AML-193 (cell line): ENCODE data around the gene OR10A3.
A peak's percentile ranks its signal among the peaks of the same experiment; 100 is the strongest.

ENCODE experiments used
- DNase-seq, 2 experiments: peaks; one replicate each; lab custom pipeline; 2025; lab: John Stamatoyannopoulos, UW

OR10A3 gene

DNA sequence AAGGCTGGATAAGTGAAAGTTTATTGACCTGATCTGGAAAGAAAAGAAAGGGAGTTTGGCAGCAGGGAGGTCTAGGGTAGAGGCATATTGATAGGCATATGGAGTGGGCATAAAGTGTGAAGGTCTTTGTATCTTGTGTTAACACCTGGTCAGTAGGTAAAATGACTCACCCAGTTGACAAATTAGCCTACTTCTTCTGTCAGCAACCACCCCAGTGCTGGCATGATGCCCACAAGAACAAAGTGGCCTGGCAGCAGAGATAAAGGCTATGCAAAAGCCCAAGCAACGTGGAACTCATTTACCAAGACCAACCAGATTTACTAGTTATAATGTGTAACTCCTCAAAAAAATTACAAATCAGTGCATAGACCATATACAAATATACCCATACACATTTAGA lies 4.9 kb downstream of the OR10A3 start:
- no peak for DNase-seq

GRCh38 chr11:7931168-7931567 lies 10.3 kb downstream of the OR10A3 start, which contains the start of gene OR10A6:
Gene OR10A6, minus strand, starts transcription at chr11:7931268. Its CDS starts 2,606 bp downstream, at chr11:7928662.
- DNase-seq: no peak

- no peak for DNase-seq
Measured at GRCh38 chr11:7927635-7928034, 13.9 kb downstream of the OR10A3 start.

DNA sequence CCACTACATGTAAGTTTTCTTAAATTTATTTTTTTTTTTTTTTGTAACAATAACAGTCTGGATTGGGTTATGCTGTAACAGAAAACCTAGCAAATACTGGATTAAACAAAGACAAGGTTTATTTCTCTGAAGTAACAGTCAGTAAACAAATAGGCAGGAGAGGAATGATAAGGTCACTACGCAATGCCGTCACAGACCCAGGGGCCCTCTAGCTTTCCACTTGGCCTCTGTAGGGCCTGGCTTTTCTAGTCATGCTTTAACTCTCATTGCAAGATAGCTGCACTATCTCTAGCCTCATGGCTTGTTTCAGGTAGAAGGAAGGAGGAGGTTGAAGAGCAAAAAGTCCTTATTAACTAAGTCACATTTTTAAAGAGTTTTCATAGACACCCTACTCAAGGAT lies 17.0 kb downstream of the OR10A3 start:
- DNase-seq: no peak

DNA sequence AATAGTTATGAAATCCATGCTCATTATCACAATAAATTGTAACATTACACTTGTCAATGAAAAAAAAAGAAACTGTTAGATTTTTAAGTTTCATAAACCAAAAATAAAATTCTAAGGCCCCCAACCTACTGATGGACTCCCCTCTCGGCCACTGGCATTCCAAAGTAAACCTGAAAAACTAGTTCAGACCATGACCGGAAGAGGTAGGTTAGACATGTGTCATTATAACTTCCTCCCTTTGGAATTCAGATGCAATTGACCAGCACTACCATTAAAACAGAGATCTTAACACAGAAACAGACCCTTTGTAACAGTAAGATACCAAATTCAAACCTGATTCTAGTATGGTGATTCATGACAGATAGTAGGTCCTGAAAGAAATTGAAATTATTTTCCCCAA lies 23.4 kb downstream of the OR10A3 start:
- no peak for DNase-seq

- DNase-seq: no peak
Measured at GRCh38 chr11:7911011-7911410, 30.5 kb downstream of the OR10A3 start.

DNA sequence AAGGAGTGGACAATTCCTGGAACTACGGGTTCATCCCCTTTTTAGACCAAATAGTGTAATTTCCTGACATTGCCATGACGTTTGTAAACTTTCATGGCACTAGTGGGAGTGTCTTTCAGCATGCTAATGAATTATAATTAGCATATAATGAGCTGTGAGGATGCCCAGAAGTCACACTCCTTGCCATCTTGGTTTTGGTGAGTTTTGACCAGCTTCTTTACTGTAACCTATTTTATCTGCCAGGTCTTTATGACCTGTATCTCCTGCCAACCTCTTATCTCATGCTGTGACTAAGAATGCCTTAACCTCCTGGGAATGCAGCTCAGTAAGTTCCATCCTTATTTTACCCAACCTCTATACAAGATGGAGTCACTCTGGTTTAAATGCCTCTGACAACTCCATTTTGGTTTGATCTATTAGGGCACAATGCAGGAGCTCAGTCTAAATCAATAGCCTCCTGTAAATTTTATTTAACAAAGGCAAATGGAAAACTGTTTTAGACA lies 31.2 kb downstream of the OR10A3 start:
- DNase-seq: no peak

DNA sequence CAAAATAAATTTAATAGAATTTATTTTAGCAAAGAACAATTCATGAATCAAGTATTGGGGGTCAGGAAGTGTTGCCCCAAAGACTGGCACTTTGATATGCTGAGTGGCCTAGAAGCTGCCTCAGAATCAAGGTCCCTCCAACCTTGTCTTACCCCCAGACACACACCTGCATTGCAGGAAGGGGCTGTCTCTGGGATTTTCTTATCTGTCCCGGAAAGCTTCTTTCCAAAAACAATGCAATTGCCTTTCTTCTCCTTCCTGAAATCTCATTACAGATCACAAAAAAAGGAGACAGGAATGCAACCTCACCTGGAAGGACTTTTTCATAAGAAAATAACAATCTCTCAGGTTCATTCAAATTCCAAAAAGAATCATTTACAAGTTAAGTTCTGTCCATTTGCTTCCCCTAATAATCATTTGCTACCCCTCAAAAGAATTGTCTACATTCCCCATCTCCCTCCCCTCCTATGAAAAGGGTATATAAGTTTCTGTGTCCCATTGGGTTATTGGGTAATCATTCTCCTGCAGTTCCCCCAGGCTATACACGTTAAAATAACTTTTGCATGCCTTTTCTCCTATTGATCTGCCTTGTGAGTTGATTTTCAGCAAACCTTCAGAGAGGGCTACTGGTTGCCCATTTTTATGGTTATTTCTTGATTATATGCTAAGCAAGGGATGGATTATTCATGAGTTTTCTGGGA lies 31.8 kb downstream of the OR10A3 start:
- DNase-seq: no peak

GRCh38 chr11:7907121-7907520 lies 34.4 kb downstream of the OR10A3 start:
- DNase-seq: no peak

GRCh38 chr11:7906481-7906880 lies 35.0 kb downstream of the OR10A3 start:
- no peak for DNase-seq

- no peak for DNase-seq
Measured at GRCh38 chr11:7905961-7906429, 35.5 kb downstream of the OR10A3 start.

DNA sequence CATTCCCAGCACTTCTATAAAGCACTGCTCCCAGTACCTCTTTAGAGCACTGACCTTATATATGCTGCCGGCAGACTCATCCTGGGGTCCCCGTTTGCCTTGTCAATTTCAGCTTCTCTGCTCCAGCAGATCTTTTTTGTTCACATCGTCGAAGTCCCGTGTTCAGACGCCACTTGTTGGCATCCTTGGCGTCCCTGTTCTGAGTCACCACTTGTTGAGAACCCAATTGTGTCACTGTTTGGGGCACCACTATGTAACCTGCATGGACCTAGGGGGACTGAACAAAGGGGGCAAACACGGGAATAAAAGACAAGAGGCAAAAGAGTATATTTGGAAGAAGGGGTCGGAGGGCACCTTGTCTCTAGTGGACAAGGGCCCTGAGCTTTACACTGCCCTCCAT lies 36.0 kb downstream of the OR10A3 start:
- no peak for DNase-seq

DNA sequence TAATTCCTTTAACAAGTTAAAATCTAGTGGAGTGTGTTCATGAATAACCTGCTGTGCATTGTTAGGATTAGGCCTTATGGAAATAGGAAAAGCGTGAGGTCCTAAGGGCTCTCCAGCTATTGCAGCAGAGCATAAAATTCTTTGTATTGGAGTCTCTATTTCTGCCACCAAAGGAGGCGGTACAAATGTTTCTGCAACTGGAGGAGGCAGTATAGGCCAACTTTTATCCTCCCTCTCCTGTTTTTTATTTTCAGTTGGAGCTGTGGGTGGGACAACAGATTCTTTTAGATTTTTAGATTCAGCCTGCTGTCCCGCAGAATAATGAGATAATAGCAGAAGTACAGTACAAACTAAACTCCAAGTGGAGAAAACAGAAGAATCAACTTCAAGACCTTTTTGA lies 36.6 kb downstream of the OR10A3 start:
- DNase-seq: no peak

DNA sequence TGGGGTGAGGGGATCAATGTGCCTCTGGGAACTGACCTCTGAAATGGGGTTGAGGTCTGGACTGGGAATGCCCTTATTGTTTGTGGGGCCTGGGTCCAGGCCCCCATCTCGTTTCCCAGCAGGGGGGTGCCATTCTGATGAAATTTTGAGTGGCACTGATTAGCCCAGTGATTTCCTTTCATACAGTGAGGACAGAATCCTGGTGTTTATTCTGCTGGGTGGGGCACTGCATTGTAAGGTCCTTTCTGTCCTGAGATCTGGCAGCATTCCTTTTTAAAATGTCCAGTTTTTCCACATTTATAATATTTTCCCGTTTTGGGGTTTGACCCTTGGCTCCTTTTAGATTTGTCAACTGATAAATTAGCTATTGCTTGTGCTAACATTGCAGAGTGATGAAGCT lies 37.6 kb downstream of the OR10A3 start:
- DNase-seq: no peak

DNA sequence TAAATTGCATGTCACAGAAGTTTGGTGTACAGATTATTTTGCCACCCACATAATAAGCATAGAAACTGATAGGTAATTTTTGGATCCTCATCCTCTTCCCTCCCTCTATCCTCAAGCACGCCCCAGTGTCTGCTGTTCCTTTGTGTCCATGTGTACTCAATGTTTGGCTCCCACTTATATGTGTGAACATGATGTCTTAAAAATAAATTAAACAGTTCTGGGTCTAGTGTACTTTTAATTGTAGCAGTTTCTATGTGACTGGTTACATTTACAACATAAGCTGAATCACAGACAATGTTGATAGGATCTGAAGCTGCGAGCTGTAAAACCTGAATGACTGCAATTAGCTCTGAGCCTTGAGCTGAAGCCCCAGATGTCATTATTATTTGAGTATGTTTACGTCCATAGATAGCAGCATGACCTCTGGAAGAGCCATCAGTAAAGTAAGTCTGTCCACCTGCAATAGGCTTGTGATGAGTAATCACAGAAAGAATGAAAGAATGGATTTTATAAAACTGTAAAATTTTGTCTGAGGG lies 40.1 kb downstream of the OR10A3 start:
- DNase-seq: no peak

DNA sequence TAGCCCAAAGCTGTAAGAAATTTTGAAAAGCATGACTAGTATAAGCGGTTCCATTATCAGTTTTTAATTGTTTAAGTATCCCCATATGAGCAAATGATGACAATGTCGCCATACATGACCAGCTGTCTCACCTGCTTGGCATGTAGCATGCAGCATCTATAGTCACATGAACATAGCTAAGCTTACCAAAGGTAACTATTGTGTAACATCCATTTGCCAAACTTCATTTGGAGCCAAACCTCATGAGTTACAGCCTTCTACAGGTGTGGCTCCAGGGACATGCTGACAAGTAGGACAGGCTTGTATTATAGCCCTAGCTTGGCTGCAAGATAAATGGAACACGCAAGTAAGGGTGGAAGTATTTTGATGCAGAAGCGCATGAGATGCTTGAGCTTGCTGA lies 40.8 kb downstream of the OR10A3 start:
- no peak for DNase-seq

DNA sequence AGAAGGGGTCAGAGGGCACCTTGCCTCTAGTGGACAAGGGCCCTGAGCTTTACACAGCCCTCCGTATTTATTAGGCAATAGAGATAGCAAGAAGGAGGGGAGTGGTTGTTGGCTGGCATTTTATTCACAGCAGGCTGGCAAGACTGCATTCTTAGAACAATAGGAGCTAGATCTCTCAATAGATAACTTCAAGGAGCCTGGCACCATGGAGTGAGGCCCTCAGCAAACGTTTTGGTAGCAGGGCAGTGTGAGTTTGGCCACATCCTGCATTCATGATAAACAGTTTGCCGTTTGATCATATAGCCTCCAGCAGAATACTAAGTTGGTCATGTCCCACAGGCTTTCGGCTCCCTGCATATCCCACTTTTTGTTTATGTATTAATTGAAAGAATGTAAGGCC lies 42.1 kb downstream of the OR10A3 start:
- DNase-seq: no peak

DNA sequence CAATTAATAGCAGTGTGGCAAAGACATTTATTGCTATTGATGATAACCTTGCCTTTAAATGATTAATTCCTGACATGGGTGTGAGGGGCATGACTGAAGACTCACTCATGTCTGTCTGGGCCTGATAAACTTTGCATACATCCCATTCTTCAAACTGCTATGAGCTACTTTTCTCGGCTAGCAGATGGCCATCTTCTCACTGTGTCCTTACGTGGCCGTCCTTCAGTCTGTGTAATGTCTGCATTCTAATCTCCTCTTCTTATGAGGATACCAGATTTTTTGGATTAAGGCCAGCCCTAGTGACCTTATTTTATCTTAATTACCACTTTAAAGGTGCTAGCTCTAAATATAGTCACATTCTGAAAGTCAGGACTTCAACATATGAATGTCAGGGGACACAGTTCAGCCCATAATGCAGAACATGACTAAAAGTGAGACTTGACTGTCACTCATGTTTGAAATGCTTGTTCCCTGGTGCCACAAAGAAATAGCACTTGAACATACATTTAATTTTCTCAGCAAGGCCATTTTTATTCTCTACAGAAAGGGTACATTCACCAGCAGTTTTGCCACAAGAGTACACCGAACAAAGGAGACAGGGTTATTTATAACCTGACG lies 42.7 kb downstream of the OR10A3 start:
- no peak for DNase-seq

GRCh38 chr11:7896009-7896785 lies 45.3 kb downstream of the OR10A3 start:
- no peak for DNase-seq

DNA sequence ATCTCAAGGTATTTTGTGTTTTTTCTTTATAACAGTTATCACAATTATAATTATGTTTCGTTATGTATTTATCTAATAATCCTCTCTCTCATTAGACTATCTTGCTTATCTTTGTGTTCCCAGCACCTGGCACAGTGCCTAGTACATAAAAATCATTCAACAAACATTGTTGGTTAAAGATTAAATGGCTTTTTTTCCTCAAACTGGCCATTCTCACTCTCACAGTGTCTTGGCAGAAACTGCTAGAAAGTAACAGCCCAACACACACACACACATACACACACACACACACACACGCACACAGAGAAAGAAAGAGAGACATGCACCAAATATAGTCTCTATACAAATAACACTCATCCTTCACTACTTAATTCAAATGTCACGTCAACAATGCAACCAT lies 47.3 kb downstream of the OR10A3 start:
- DNase-seq: no peak

GRCh38 chr11:7893796-7894195 lies 47.7 kb downstream of the OR10A3 start:
- DNase-seq: no peak

GRCh38 chr11:7892840-7893254 lies 48.7 kb downstream of the OR10A3 start:
- DNase-seq: peak; percentile 69 to 80
